ENCODE results near the gene CYP11A1.

The CYP11A1 gene

DNA sequence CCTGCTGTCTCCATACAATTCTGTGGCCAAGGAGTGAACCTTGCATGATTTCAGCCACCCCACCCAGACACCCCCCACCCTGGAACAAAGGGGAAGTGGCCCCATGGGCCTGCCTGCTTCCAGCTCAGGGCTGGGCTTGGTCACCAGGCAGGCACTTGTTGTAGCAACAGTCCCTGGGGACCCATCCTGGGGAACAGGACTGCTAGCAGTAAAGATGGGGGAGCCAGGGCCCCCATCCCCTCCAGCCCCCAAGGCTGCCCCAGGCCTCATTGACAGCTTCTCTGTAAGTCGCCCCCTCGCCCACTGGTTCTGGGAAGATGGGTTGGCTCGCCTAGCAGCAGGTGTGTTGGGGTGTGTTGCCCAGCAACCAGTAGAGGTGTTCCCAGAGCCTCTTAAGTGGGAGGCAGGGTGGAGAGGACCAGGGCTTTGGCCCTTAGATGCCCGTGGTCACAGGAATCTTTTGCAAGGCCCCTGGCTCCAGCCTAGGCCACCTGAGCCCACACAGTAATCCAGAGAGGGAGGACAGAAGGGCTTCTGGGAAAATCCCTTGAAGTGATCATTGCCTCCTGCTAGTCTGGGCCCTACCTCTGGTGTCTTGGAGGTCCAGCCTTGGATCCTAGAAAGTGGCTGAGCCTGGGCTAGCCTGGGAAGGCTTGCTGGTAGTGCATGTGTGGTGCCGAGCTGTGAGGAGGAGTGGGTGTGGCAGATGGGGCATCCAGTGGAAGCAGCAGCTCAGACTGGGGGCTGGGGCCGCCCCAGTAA lies 48.9 kb downstream of the CYP11A1 start:
- peak; percentile 46 for DNase-seq

DNA sequence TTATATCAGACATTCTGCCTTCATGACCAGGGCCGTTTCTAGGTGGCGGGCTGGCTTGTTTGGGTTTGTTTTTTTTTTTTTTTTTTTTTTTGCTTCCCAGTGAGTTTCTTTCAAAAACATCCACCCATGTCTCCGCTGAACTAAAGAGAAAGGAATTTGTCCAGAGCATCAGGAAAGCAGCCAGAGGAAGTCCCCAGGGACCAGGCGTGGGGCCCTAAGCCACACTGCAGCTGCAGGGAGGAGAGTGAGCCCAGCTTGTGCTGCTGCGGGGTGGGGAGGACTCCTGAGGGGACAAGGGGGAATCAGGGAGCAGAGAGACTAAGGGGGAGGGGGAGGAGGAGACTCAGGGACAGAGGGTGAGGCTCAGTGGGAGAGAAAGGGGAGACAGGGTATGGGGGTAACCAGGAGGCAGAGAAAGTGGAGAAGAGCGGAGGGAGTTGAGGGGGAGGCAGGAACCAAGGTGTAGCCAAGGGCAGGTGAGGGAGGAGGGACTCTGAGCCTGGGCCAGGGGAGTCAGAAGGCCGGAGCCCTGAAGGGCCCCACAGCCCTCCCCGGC lies 49.5 kb downstream of the CYP11A1 start:
- no peak for DNase-seq

DNA sequence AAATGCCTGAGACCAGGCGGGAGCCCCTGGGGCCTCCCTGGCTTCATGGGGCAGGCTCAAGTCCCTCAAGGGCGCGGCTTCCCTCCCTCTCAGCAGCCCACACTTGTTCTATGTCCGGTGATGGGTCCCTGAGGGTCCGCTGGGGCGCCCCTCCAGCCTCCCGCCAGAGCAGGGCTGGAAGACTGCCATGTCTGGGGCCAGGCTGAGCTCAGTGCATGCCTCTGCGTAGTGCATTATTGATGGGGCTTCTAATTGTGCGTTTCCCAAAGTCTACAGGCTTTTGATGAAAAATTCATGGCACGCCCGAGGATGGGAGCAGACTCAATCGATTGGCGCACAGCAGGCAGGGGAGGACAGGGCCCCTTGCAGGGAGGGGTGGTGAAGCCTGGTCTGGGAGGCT lies 51.3 kb downstream of the CYP11A1 start:
- peak; percentile 9 for DNase-seq

- DNase-seq = peak; percentile 71
These were observed 51.8 kb downstream of the CYP11A1 start for GRCh38 chr15:74315626-74316025.

DNA sequence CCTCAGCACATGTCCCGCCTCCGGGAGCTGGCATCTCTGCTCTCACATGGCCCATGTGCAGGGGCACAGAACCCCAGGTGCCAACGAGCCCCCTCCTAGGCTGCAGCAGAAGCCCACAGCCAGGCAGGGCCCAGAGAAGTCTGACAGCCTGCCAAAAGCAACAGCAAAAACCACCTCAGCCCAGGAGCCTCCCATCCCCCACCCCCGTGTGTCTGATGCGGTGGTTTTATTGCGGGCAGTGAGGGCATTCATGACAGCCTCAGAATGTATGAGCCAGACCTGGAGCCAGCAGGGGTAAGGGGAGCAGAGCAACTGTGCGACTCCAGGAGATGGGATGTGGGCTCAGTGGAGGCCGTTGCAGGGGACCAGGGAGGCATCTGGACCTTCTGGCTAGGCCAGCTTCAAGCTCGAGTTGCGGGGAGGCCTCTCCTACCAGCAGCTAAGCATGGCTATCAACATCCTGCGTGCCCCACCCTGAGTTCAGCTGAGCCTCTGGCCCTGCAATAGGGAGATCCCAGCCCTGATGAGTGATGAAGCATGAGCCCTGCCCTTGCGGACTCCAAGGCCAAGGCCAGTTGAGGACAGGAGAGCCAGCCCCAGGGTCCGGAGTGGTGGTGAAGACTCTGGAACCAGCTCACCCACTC lies 52.5 kb downstream of the CYP11A1 start:
- DNase-seq = peak; percentile 18

DNA sequence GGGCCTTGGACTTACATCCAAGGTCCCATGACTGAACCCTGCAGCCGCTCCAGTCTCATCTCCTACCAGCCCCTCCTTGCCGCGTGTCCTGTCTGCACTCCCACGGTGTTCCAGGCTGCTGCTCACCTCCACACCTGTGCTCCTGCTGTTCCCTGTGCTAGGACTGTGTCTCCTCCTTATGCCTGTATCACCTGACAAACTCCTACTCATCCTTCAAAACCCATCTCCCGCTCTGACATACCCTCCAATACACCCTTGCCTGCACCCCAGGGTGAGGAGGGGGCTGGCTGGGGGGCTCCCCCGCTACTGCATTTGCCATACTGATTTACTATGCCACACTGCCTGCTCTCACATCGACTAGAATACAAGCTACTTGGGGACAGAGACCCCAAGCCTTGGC lies 53.6 kb downstream of the CYP11A1 start:
- DNase-seq = no peak

- peak; percentile 18 for DNase-seq
These were observed 54.9 kb downstream of the CYP11A1 start for GRCh38 chr15:74312445-74313007.

DNA sequence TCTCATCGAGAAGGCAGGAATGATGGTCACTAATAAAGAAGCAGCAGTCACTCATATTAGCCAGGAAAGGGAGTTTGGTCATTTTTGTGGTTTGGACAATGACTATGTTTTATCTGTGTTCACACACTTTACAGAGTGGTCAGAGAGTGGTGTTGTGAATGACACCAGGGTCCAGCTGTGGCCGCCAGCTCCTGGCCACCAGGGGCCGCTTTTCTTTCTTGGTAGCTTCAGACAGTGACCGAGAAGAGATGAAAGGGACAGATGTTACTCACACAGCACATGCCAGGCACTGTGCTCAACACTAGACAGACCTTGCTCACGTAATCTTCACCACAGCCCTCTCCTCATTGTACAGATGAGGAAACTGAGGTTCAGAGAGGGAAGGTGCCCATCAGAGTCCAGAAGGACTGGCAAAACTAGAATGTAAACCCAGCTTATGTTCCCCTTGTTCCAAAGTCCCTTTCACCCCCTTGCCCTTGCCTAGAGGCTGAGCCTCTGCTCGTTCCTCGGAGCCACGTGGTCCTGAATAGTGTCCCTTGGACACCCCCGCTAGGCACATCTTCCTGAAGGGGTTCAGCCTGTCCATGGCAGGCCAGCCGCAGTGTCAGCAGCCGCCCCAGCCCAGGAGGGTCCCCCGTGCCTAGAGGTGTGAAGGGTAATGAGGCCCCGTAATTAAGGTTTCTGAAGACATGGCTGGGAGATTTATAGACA lies 55.6 kb downstream of the CYP11A1 start:
- peak; percentile 35 for DNase-seq

GRCh38 chr15:74307827-74308811 lies 59.3 kb downstream of the CYP11A1 start:
- peak; percentile 76 for DNase-seq

GRCh38 chr15:74306781-74307217 lies 60.6 kb downstream of the CYP11A1 start:
- DNase-seq = no peak

DNA sequence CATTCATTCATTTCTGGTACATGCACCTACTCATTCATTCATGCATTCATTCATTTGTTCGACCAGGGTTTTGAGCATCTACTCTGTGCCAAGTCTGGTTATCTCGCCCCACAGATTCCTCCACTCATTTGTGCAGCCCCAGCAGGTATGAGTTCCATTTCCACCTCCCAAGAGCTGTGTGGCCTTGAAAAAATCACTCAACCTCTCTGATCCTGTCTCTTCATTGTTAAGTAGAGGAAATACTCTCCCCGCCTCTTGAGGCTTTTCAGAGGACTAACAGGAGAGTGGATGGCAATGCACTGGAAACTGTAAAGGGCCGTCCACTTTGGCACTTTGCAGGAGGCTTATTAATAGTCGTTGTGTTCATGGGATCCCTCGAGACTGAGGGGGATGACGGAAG lies 61.8 kb downstream of the CYP11A1 start:
- no peak for DNase-seq

GRCh38 chr15:74304431-74304830 lies 63.0 kb downstream of the CYP11A1 start:
- no peak for DNase-seq

DNA sequence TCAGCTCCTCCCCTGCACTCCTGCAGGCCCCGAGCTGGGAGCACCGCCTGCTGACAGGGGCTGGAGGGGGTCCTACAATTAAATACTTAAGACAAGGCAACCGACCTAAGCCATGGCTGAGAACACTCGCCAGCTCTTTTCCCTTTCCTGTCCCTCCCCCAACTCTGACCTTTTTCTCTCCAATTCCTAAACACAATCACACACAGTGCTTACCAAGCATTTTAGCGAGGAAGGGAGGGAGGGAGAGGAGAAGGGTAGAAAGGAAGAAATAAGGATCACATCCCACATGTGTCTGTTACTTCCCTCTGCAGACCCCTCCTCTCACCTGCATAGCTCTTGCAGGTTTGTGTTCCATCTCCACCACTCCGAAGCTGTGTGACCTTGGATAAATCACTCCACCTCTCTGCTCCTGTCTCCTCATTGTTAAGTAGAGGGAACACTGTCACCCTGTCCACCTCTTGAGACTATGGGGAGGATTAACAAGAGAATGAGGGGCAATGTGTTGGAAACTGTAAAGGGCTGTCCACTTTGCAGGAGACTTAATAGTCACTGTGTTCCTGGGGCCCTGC lies 63.6 kb downstream of the CYP11A1 start:
- no peak for DNase-seq

- peak; percentile 59 for DNase-seq
These were observed 64.6 kb downstream of the CYP11A1 start for GRCh38 chr15:74302821-74303359.

DNA sequence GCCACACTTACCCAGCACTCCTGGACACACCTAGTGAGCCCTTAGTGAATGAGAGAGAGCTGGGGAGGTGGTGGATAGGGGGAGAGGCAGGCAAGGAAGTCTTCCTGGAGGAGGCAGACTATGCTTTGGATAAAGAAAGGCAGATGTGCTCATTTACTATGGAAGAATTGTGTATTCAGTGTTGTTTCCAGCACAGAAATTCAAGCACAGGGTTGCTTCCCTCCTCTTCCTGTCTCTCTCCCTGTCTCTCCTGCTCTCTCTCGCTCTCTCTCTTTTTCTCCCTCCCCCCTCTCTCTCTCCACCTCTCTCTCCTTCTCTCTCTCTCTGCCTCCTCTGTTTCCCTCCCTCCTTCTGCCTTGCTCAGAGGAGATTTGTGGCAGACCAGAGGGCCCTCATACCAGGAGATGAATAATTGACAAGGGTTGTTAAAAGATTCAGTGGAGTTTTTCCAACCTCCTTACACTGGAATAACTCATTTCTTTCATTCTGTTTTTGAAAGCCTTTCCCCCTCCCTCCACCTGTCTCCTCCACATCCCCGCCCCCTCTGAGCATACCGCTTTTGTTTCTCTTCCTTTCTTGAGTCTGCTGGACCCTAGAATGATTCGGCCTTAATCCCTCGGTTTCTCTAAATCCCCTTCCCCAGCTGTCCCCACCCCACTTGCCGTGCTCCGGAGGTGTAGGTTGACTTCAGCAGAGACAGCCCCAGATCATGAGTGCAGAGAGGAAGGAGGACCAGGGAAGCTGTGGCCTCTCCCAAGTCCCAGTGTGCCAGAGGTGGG lies 65.7 kb downstream of the CYP11A1 start:
- no peak for DNase-seq

DNA sequence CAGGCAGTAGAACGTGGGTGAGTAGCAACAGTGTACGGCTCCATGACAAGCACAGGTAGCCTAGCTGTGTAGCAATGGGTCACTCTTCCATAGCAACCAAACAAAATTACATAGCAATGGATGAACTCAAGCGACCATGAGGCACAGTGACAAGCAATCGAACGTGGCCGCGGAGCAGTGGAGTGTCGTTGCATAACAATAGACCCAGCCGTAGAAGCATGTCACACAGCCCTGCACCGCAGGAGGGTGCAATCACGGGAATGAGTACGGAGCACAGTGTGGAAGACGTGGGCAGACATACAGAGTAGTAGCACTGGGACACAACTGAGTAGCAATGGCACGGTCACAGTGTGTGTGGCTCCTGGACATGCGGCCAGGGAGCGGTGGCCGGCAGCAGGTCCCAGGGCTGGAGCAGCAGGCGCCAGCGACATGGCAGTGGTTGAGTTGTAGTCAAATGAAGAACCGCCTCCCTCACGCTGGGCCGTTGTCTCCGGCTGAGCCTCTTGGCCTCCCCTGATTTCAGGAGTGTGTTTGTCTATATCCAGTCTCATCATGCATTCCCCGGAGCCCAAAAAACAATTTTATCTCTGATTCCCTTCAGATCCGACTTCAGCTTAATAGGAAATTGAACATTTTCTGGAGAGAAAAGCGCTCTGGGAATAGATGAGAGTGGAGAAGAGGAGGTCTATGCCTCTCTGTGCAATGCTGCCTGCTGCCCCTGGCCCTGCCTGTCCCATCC lies 67.2 kb downstream of the CYP11A1 start:
- peak; percentile 20 for DNase-seq

- DNase-seq = no peak
These were observed 69.6 kb downstream of the CYP11A1 start for GRCh38 chr15:74297887-74298286.

DNA sequence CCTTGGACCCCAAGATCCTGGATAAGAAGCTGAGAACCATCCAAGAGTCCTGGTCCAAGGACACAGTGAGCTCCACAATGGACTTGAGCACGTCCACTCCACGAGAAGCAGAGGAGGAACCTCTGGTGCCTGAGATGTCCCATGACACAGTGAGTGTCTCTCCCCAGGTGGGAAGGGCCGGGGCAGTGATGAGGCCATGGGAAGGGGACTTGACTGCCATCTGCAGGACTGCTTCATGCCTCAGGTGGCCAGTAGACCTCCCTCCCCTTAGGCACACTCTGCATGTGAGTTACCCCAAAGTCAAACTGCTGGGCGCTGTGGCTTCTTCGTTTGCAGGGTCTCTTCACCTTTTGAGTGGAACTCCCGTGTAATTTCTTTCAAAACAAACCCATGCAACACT lies 71.6 kb downstream of the CYP11A1 start:
- no peak for DNase-seq

DNA sequence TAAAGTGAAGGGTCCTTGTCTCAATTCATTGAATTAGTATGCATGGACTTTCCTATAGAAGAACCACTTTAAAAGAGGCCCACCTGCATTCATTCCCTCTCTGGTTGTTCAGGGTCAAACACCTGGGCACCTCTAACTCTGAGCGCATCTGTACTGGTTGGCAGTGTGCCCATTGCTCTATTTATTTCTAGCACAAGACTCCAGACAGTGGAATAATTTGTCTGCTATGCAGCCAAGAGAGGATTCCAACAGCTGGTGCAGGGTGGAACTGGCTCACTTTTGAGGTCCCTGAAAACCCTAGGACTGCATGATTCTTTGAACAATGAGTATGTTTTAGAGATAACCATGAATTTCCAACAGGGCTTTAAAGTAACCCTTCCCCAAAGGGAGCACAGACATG lies 73.4 kb downstream of the CYP11A1 start:
- DNase-seq = no peak

Data from hematopoietic multipotent progenitor cell treated with erythropoietin and hydrocortisone succinate and interleukin-3 and kit ligand, for 4 days (in vitro differentiated cells).